HG03095 (cell line): ENCODE results near the gene HTR1D.
"Not testable (repeated sequence)": the region's sequence is repeated elsewhere in the genome, so short reads cannot be mapped to it uniquely, and the experiment has no call there.

ENCODE experiments used
- ATAC-seq: cut with Tn5 transposase; IDR thresholded peaks from one replicate; pipeline ENCODE4 v1.9.1; 2021; ENCODE audit warnings: moderate library complexity; ENCODE audit not compliant: unreplicated experiment

The HTR1D gene, protein sequence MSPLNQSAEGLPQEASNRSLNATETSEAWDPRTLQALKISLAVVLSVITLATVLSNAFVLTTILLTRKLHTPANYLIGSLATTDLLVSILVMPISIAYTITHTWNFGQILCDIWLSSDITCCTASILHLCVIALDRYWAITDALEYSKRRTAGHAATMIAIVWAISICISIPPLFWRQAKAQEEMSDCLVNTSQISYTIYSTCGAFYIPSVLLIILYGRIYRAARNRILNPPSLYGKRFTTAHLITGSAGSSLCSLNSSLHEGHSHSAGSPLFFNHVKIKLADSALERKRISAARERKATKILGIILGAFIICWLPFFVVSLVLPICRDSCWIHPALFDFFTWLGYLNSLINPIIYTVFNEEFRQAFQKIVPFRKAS

DNA sequence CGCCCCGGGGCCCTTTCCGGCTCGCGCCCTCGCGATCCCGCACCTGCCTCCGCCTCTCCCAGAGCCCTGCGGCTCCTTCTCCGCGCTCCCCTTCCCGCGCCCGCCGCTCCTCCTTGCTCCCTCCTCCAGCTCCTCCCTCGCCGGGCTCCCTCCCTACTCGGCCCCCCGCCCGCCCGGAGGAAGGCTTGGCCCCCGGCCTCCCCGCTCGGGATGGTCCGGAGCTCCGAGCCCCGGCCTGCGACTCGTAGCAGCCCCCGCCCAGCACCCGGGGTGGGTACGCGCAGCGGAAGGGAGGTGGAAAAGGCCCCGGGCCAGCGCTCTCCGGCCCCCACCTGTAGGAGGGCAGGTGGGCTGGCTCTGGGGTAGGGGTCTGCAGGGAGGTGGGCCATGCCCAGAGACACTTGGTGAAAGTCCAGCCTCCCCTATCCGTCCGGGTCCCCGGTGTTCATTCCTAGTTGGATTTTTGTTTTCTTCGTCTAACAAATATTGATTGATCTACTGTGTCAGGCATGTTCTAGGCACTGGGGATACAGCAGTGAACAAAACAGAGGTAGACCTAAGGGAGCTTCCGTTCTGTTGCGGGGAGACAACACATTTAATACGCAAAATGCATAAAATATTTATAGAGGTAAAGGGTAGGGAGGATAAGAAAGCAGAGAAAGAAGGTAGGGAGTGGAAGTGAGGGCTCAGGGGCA lies at the start of gene HTR1D:
Gene HTR1D, minus strand, starts transcription at position 82 of the 695 bp plus-strand sequence. CDS start 23,283 bp downstream, outside the sequence.
- no peak for ATAC-seq

DNA sequence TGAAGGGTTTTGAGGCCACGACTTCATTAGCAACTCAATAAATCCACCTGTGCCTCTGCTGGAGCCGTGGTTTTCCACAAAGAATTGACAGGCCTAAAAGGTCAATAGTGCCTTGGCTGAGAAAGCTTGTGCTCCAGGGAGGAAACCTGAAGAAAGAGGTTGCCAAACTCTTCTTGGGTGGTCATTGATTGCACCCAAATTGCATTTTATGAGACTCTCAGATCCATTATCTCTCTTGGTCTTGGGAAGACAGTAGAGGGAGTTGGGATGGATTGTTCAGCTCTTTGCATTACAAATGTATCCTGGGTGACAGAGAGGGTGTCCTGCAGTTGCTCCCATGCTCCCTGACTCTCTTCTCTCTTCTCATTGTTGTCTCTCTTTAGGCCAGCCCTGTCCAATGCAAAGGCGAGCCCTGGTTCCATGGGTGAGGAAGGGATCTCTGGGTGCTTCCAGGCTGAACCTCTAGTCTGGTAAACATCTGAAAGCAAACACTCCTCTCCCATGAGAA lies 46.1 kb upstream of the HTR1D start:
- ATAC-seq = no peak

DNA sequence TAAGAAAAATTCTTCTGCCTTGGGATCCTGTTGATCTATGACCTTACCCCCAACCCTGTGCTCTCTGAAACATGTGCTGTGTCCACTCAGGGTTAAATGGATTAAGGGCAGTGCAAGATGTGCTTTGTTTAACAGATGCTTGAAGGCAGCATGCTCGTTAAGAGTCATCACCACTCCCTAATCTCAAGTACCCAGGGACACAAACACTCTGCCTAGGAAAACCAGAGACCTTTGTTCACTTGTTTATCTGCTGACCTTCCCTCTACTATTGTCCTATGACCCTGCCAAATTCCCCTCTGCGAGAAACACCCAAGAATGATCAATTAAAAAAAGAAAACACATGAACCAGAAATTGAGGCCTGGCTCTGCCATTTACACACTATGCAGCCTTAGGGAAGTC lies 40.8 kb upstream of the HTR1D start:
- not testable (repeated sequence) for ATAC-seq

DNA sequence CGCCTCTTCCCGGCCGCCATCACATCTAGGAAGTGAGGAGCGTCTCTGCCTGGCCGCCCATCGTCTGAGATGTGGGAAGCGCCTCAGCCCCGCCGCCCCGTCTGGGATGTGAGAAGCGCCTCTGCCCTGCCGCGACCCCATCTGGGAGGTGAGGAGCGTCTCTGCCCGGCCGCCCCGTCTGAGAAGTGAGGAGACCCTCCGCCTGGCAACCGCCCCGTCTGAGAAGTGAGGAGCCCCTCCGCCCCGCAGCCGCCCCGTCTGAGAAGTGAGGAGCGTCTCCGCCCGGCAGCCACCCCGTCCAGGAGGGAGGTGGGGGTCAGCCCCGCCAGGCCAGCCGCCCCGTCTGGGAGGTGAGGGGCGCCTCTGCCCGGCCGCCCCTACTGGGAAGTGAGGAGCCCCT lies 40.1 kb upstream of the HTR1D start:
- not testable (repeated sequence) for ATAC-seq

DNA sequence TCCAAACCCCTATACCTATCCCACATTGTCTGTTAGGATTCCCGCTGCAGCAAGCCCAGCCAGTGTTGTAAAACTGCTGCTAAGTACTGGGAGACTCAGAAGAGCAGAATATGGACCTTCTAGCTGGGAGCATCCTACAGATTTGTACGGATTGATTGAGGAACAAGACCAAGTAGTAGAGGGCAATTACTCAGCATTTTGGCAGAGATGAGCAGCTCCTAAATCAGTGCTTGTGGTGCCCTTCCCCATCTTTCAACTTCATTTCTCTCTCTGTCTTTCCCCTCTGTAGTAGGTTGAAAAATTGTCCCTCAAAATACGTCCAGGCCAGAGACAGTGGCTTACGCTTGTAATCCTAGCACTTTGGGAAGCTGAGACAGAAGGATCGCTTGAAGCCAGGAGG lies 37.3 kb upstream of the HTR1D start:
- no peak for ATAC-seq

DNA sequence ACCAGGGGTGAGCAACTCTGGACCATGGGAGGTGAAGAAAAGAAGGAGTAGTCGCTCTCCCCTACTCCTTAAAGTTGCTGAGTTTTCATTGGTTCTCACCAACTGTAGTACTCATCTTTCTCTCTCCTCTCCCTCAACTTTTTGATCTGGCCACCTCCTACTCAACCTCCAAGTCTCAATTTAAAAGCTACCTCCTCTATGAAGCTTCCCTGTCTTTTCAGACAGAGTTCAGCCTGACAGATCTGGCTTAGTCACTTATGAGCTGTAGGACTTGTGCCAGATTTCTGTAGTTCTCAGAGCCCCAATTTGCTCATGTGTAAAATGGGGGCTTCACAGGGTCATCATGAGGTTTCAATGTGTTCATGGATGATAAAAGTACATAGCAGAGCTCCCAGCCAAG lies 34.5 kb upstream of the HTR1D start:
- no peak for ATAC-seq

DNA sequence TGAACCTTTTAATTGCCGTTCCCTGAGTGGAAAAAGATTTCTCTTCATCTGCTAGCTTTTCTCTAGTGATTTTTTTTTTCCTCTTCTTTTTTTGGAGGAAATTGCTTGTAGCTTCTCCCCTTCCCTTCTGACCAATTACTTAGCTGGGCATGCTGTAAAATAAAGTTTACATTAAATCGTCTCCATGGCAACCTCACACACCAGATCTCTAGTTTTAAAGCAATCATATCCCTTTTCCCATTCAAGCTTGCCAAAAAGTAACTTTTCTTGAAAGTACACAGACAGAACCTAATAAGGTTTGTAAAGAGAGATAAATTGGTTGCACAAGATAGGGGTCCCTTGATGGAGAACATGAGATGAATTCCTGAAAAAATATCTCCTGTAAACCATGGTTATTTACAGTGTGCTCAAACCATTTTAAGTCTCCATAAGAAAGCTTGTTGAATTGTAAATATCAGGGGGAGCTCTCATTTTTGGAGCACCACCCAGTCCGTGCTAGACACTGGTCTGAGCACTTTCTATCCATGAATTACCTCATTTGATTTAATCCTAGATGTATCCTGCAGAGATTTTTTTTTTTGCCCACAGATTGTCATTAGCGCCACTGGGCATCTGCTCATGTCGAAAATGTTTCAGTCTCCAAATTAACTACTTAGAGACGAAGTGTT lies 32.6 kb upstream of the HTR1D start:
- ATAC-seq = no peak

DNA sequence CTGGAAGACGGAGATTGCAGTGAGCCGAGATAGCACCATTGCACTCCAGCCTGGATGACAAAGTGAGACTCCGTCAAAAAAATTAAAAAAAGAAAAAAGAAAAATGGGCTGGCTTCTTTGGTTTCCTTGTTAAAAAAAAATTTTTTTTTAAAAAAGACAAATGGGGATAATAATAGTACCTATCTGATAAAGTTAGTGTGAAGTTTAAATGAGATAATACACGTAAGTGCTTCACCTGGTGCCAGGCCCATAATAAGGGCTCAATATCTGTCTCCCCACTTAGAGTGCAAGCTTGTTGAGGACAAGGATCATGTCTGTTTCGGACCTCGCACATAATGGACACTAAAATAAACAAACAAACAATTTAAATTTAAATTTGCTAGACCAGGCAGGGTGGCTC lies 30.0 kb upstream of the HTR1D start:
- ATAC-seq = no peak

DNA sequence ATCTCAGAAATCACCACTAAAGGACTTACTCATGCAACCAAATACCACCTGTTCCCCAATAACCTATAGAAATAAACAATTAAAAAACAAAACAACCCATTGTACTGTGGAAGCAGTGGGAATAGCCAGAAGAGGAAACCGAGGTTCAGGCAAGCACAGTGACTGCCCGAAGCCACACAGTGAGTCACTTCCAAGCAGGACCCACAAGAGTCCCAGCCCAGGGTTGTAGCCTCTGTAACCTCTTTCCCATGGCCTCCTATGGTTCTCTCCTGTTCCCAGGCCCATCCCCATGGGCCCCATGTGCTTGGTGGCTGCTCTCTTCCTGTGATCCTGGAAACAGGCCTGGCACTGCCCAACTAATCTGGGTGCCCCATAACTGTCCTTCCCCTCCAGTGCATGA lies 29.0 kb upstream of the HTR1D start:
- ATAC-seq = no peak

DNA sequence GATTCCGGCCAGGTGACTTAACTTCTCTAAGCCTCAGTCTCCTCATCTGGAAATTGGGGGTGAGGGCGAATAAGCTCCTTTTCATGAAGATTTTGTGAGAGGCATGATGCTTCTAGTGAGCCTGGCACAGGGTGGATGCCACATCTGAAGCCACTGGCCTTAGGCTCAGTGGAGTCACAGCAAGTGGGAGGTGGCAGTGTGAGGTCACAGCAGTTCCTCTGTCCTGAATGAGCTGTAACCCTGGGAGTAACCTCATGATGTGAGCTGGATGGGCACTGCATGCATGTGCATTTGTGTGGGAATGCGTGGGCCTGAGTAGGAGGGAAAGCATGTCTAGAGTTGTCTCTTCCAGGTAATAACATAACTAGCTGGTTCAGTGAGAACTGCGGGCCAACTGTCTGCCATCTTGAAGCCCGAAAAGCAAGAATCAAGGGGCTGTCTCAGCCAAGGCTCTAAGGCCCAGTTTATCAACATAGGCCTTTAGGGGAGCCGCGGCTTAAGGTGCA lies 27.0 kb upstream of the HTR1D start:
- ATAC-seq = no peak

DNA sequence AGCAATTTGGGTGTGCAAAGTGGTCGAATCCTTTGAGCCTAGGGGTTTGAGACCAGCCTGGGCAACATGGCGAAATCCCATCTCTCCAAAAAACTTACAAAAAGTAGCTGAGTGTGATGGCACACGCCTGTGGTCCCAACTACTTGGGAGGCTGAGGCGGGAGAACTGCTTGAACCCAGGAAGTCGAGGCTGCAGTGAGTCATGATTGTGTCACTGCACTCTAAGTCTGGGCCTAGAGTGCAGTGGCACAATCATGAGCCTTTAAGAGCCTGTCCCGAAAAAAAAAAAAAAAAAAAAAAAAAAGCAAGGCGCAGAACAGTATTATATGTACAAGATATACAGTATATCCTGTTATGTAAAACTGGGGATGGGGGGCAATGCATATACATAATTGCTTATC lies 25.1 kb upstream of the HTR1D start:
- no peak for ATAC-seq

DNA sequence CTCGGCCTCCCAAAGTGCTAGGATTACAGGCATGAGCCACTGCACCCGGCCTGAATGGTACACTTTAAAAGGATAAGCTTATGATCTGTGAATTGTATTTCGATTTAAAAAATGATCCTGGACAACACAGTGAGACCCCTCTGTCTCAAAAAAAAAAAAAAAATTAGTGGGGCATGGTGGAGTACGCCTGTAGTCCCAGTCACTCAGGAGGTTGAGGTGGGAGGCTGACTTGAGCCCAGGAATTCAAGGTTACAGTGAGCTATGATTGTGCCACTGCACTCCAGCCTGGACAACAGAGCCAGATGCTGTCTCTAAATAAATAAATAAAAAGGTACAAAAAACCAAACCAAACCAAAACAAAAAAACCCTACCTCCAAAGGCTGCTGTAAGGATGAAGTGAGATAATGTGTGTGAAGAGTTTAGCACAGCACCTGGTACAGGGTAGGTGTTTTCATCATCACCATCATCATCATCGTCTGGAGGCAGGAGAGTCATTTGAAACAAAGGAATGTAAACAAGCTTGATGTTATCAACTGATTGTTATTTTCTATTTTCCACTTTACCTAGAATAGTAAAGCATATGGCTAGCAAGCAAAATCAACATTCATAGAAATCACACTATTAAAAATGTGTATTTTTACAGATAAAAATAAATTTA lies 22.5 kb upstream of the HTR1D start:
- no peak for ATAC-seq

DNA sequence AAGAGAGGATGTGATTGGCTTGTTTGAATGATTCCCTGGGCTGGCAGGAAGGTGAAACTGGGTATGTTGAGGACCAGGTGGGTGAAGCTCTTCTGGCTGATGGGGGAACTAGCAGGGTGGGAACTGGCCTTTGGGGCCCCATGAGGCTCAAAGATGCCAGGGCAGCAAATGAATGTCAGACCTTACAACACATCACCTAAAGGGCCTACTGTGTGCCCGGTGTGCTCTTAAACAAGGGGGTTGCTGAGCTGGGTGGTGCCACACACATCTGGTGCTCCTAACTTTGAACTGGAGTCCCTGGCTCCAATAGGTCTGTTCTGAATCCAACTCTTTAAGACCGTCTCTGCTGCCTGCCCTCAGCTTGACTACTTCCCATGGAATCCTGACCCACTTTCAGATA lies 21.3 kb upstream of the HTR1D start:
- ATAC-seq = no peak

DNA sequence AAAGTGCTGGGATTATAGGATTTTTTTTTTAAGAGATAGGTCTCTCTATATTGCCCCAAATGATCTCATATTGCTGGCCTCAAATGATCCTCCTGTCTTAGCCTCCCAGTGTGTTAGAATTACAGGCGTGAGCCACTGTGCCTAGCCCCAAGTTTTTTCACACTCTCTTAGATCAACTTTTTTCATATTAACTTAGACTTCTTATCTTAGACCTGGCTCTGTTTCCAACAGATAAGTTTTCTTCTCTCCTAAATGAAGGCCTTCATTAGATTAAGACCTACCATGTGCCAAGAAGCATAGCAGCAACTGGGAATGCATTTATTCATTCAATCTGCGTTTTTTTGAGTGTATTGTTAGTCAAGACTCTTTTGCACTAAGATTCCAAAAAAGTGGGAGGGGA lies 20.2 kb upstream of the HTR1D start:
- ATAC-seq = no peak

DNA sequence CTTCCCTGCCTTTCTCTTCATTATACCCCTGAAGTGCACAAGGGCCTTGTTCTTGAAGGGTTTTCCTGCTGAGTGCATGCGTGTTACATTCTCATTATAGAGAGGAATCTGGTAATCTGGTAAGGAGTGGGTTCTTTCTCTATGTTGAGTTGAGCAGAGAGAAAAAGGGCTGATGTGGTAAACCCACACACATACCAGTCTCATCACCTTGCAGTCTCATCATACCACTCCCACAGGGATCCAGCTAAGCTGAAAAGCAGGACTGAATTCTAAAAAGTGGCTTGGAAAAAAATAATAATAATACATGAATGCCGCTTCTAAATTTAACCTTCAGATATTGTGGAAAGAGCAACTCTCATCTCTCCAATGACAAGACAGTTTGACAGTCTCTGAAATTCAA lies 10.5 kb upstream of the HTR1D start:
- ATAC-seq = no peak

DNA sequence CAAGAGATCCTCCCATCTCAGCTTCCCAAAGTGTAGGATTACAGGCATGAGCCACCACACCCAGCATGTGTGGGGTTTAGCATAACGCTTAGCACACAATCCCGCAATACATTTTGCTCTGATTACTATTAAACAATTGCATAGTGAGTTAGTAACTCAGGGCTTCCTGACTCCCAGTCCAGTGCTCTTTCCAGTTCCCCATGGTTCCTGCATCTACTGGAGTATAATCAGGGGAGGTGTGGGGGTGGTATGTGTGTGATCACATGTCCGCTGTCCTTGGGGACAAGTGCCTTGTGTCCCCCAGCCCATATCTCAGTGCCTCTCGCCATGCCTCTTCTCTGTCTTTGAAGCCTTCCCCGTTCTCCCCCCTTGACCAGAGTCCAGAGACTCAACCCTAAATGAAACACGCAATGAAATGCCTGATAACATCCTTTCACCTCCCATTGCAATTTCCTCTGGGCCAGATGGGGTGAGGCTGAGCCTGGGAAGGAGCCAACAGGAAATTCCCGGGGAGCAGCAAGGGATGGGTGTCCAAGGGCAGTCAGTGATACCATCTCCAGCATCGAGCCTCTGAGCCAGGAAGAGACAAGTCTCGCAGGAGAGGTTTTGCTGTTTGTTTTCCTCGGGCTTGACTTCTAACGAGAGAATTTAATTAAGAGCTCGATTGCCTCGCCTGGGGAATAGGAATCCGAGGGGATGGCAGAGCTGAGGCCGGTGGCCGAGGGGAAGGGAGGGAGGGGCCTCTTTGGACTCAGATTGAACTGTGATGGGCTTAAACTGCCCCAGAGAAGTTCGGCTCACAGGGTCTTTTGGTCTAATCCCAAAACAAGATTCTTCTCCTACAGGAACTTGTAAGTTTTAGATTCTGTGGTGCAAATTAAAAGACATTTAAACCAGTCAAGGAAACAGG lies 7.7 kb upstream of the HTR1D start:
- no peak for ATAC-seq

DNA sequence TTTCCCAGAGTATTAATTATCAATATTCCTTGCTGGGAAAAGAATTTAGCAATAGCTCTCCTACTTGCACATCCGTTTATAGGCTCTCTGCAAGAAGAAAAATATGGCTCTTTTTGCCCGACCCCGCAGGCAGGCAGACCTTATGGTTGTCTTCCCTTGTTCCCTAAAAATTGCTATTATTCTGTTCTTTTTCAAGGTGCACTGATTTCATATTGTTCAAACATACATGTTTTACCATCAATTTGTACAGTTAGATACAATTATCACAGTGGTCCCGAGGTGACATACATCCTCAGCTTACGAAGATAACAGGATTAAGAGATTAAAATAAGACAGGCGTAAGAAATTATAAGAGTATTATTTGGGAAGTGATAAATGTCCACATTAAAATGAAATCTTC lies 6.7 kb upstream of the HTR1D start:
- not testable (repeated sequence) for ATAC-seq

DNA sequence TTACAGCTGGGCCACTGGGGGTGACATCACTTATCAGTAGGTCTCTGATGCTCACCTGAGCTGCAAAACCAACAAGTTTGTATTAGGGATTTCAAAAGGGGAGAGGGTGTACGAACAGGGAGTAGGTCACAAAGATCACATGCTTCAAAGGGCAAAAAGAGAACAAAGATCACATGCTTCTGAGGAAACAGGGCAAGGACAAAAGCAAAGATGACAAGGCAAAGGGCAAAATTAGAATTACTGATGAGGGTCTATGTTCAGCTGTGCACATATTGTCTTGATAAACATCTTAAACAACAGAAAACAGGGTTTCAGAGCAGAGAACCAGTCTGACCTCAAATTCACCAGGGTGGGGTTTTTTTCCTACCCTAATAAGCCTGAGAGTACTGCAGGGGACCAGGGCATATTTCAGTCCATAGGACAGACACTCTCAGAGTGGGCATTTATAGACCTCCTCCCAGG lies 6.2 kb upstream of the HTR1D start:
- not testable (repeated sequence) for ATAC-seq

DNA sequence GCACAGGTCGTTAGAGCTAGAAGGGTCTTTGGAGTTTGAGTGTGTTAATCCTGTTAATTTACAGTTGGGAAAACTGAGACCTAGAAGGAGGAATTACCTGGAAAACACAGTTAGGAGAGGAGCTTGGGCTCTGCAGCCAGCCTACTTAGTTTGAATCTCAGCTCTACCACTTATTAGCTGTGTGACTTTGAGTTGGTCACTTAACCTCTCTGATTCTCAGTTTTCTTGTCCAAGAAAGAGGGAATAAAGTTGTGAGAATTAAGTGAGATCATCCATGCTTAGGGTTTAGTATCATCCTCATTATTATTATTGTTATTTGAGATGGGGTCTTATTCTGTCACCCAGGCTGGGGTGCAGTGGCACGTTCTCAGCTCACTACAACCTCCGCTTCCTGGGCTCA lies 5.4 kb upstream of the HTR1D start:
- no peak for ATAC-seq

DNA sequence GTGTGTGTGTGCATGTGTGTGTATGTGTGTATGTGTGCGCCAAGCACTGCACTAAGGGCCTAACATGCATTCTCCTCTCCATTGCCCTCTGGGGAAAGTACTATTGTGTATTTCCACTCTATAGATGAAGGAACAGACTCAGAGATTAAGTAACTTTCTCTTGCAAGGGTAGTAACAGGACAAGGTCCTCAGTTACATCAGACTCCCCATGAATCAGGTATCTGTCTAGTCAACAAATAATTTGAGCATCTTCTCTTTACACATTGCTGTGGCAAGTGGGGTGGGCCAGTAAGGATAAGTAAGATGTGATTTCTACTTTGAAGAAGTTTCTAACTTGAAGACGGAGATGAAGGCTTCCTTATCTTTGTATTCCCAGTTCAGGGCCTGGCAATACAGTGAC lies 5.0 kb upstream of the HTR1D start:
- no peak for ATAC-seq
